ENCODE measurements around the gene SEMA6D.

DNA sequence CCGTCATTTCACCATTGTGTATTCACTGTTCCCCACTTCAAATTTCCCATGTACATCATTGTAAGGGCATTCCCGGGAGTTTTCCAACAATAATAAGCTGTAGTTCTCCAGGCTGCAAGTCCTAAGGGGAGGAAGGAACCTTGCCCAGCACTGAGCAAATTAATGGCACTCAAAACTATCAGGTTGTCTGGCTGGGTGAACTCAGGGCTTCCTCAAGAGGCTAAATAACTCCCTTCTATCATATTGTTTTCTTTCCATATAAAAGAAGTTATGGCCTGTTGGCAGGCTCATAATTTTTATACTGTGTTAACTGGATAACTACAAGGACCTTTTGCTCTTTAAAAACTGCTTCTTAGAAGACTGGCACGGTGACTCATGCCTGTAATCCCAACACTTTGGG lies 71.4 kb downstream of the SEMA6D start:
- no peak for TF ChIP-seq POLR2A (IDR thresholded peaks at IDR 0.05; ENCODE audit: low read depth, low read length)
- no peak for TF ChIP-seq TAF1 (IDR thresholded peaks at IDR 0.05; ENCODE audit: low read depth, low read length)
- no peak for TF ChIP-seq SPI1 (IDR thresholded peaks at IDR 0.05; ENCODE audit: low read depth, low read length)
- TF ChIP-seq POLR2AphosphoS5 (IDR thresholded peaks at IDR 0.05; ENCODE audit: low read depth, low read length), result no peak
- TF ChIP-seq PAX5 (IDR thresholded peaks at IDR 0.05; ENCODE audit: insufficient read depth, low read length, severe bottlenecking), result no peak

Data from GM12891 (cell line).